Spleen (tissue), 7 donors: ENCODE results near the gene PRIMA1.

Experiments
- POLR2A ChIP-seq, 3 donors: fragments of 450-650 bp; IDR thresholded peaks; one replicate each; pipeline ENCODE4 v1.5.1; 2017; ENCODE audit warnings: antibody characterized with exemption in 3 of 3, mild to moderate bottlenecking in 1 of 3
- POLR2AphosphoS5 ChIP-seq, 3 donors: sonication (generic); formaldehyde crosslinking; IDR thresholded peaks; one replicate each; pipeline ENCODE4 v1.5.1; 2017; ENCODE audit warnings: antibody characterized with exemption in 3 of 3
- TF ChIP-seq, protein P1 (sequence below), 11 experiments: fragments of 200-600 bp in 7 of 11; fragments of 450-650 bp in 4 of 11; sonication (generic) in 4 of 11; IDR thresholded peaks in 8 of 11; conservative IDR thresholded peaks in 3 of 11; 1 replicate in 7 of 11; 2 replicates in 4 of 11; pipeline versions ENCODE4 v1.4.0 to v1.8.0; 2016 to 2021; ENCODE audit warnings: antibody characterized with exemption in 11 of 11, inconsistent platforms in 4 of 11, mild to moderate bottlenecking in 1 of 11
- donor health status: DM: no; HTN: no; CAD: no; lungs with moderate emphysema.
- donor health status: DM: no; HTN: no; CAD: no.
- donor health status: DM: no; HTN: no; CAD: no.

DNA sequence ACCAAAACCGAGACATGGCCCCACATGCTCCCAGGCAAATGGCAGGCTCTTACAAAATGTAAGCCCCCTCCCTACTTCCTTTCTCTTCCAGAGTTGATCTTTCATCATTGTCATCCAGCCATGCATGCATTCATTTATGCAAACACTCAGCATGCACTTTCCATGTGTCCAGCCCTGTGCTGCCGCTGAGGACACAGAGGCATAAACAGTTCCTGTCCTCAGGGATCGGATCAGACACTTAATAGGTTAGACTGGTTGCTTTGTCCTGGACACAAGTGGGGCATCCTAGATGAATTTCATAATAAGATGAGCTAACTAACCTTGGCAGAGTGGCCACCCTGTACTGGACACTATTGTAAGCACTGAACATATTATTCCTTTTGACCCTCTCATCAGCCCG is 23.1 kb downstream of the PRIMA1 start:
- TF ChIP-seq, protein P1, sequence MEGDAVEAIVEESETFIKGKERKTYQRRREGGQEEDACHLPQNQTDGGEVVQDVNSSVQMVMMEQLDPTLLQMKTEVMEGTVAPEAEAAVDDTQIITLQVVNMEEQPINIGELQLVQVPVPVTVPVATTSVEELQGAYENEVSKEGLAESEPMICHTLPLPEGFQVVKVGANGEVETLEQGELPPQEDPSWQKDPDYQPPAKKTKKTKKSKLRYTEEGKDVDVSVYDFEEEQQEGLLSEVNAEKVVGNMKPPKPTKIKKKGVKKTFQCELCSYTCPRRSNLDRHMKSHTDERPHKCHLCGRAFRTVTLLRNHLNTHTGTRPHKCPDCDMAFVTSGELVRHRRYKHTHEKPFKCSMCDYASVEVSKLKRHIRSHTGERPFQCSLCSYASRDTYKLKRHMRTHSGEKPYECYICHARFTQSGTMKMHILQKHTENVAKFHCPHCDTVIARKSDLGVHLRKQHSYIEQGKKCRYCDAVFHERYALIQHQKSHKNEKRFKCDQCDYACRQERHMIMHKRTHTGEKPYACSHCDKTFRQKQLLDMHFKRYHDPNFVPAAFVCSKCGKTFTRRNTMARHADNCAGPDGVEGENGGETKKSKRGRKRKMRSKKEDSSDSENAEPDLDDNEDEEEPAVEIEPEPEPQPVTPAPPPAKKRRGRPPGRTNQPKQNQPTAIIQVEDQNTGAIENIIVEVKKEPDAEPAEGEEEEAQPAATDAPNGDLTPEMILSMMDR (IDR thresholded peaks at IDR 0.05 in 8 of 11, conservative IDR thresholded peaks at IDR 0.05 in 3 of 11), result no peak
- TF ChIP-seq POLR2A (IDR thresholded peaks at IDR 0.05) (no peak), POLR2AphosphoS5 (IDR thresholded peaks at IDR 0.05) (no peak)
